CD4-positive, alpha-beta memory T cell (primary cell): ENCODE measurements around the gene PRKD2. TPM values are rescaled to one million over a fixed set of nuclear protein-coding genes. Genes with fewer than 3 reads are reported as not detected.

ENCODE experiments used
- CTCF ChIA-PET: fragments of 350-600 bp; sonication (Branson Sonifier 250); formaldehyde crosslinking; loops from one replicate; lab custom pipeline; 2021; ENCODE audit warnings: inconsistent platforms; ENCODE audit not compliant: partially characterized antibody; lab: Charles Lee
- POLR2A ChIA-PET: fragments of 350-600 bp; sonication (Branson Sonifier 250); formaldehyde crosslinking; loops from one replicate; lab custom pipeline; 2021; ENCODE audit not compliant: partially characterized antibody; lab: Charles Lee
- DNase-seq, 5 donors: peaks; one replicate each; pipeline versions ENCODE4 v3.0.0 to v3.0.0-alpha.2; 2020 to 2022; ENCODE audit warnings: mixed read lengths in 1 of 5
- H3K27ac ChIP-seq: one replicate; pipeline ENCODE4 v1.7.0; 2013; ENCODE audit warnings: low read depth, low read length
- H3K27me3 ChIP-seq: 2 replicates; pipeline ENCODE4 v1.7.0; 2013; ENCODE audit warnings: mild to moderate bottlenecking, low read length, moderate library complexity; ENCODE audit not compliant: insufficient read depth
- H3K36me3 ChIP-seq: 2 replicates; pipeline ENCODE4 v1.7.0; 2013; ENCODE audit warnings: mild to moderate bottlenecking, low read length, moderate library complexity; ENCODE audit not compliant: insufficient read depth
- H3K4me1 ChIP-seq: 2 replicates; pipeline ENCODE4 v1.7.0; 2013; ENCODE audit warnings: mild to moderate bottlenecking, low read length, moderate library complexity; ENCODE audit not compliant: insufficient read depth
- H3K4me3 ChIP-seq, 2 donors: one replicate each; pipeline ENCODE4 v1.7.0; 2013; ENCODE audit warnings: low read length in 2 of 2, mild to moderate bottlenecking in 1 of 2
- H3K9me3 ChIP-seq, 2 donors: one replicate each; pipeline ENCODE4 v1.7.0; 2013; ENCODE audit warnings: low read length in 2 of 2, control low read depth in 1 of 2; ENCODE audit not compliant: control insufficient read depth in 1 of 2
- H3K27ac Mint-ChIP-seq, 7 donors: one replicate each; pipeline ENCODE4 v1.8.0; 2020 to 2021; ENCODE audit warnings: mixed read lengths in 7 of 7, mild to moderate bottlenecking in 6 of 7, inconsistent platforms in 3 of 7, moderate library complexity in 3 of 7
- H3K27me3 Mint-ChIP-seq, 2 donors: one replicate each; pipeline ENCODE4 v1.8.0; 2020 to 2021; ENCODE audit warnings: mixed read lengths in 2 of 2
- H3K36me3 Mint-ChIP-seq, 2 donors: one replicate each; pipeline ENCODE4 v1.8.0; 2020 to 2021; ENCODE audit warnings: mixed read lengths in 2 of 2, inconsistent platforms in 1 of 2, mild to moderate bottlenecking in 1 of 2
- H3K4me1 Mint-ChIP-seq, 4 donors: one replicate each; pipeline ENCODE4 v1.8.0; 2020 to 2021; ENCODE audit warnings: mixed read lengths in 4 of 4, mild to moderate bottlenecking in 1 of 4
- H3K4me3 Mint-ChIP-seq, 8 donors: one replicate each; pipeline ENCODE4 v1.8.0; 2020 to 2021; ENCODE audit warnings: mixed read lengths in 8 of 8, mild to moderate bottlenecking in 7 of 8, moderate library complexity in 6 of 8, inconsistent platforms in 3 of 8
- H3K9me3 Mint-ChIP-seq, 8 donors: one replicate each; pipeline ENCODE4 v1.8.0; 2020 to 2021; ENCODE audit warnings: mixed read lengths in 8 of 8, mild to moderate bottlenecking in 5 of 8, inconsistent platforms in 3 of 8, moderate library complexity in 1 of 8
- intact Hi-C: fragments of 100-400 bp; cut with micrococcal nuclease; formaldehyde crosslinking; loops from one replicate; pipeline ENCODE4 v1.15.1; 2023
- polyA plus RNA-seq, 2 donors: library from polyadenylated mRNA; unstranded; fragments of 300-500 nt; fragmentation: Illumina TruSeq; gene quantifications; one replicate each; pipeline ENCODE4 v1.2.3, GENCODE V29; 2021
- total RNA-seq, 2 experiments: library from RNA; stranded (reverse); gene quantifications; one replicate each; pipeline ENCODE4 v1.2.3, GENCODE V29; 2021

PRKD2 gene
- total and polyA plus RNA-seq, 4 experiments from 2014 or later, result 27.6 to 122 (median 102) TPM

DNA sequence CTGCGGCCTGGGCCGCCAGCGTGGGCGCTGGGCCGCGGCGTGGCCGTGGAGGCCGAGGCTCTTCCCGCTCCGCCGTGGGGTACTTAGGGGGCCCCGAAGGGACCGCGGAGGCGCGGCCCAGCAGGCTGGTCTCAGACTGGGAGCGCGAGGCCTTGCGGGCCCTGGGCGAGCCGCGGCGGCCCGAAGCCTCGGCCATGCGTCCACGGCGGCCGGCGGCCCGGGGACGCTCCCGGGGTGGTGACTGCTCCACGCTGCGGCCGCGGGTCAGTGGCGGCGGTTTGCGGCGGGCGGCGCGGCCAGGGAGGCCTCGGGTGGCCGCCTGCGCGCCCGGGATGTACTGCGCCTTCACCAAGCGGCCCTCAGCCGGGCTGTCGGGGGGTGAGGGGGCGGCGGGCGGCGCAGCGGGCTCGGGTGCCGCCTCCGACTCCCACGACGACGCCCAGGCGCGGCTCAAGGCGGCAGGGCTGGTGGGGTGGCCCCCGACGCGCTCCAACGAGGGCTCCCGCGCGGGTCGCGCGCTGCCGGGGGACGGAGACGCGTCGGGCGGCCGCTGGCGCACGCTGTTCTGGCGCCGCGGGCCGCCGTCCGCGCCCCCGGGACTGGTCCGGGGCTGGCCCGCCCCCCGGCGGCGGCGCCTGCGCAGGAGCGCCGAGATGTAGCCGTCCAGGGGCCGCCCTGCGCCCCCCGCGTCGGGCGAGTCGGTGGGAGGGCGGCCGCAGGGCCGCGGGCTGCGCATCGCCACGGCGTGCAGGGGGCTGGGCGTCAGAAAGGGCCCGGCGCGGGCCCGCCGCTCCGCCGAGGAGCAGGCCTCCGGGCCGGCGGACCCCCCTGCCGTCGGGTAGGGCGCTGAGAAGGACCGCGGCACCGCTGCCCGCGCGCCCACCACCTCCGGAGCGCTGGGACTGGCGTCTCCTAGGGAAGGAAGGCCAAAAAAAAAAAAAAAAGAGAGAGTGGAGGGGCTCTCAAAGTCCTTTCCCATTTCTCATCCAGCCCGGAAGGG, 67.7 kb downstream of the PRKD2 start:
- intact Hi-C loops, result no loop called here
- Mint-ChIP-seq H3K4me1 (peaks cover 6 to 10% (median 6%) of the 10 kb centered on the region in 4 donors), H3K36me3 (peaks cover 0 to 1% of the 10 kb centered on the region in 2 donors), H3K4me3 (peak overlapping the region in 2 of 8 donors; percentile 21 to 76), H3K27ac (no peak overlapping the region), H3K27me3 (peaks cover 33 to 42% of the 10 kb centered on the region in 2 donors), H3K9me3 (peaks cover 0 to 21% (median 11%) of the 10 kb centered on the region in 8 donors)
- no peaks in the 10 kb centered on the region for H3K9me3 ChIP-seq
- no peaks in the 10 kb centered on the region for H3K4me1 ChIP-seq
- ChIA-PET CTCF (interaction anchor here (1.0 kb wide), 1 partner anchor 13 kb away, joined by 3 read pairs; no protein-coding TSS in a partner anchor), POLR2A (no interaction called here)
- peaks cover 23% of the 10 kb centered on the region for H3K27me3 ChIP-seq
- no peak for DNase-seq
- no peak overlapping the region for H3K4me3 ChIP-seq
- no peak overlapping the region for H3K27ac ChIP-seq
- no peaks in the 10 kb centered on the region for H3K36me3 ChIP-seq

DNA sequence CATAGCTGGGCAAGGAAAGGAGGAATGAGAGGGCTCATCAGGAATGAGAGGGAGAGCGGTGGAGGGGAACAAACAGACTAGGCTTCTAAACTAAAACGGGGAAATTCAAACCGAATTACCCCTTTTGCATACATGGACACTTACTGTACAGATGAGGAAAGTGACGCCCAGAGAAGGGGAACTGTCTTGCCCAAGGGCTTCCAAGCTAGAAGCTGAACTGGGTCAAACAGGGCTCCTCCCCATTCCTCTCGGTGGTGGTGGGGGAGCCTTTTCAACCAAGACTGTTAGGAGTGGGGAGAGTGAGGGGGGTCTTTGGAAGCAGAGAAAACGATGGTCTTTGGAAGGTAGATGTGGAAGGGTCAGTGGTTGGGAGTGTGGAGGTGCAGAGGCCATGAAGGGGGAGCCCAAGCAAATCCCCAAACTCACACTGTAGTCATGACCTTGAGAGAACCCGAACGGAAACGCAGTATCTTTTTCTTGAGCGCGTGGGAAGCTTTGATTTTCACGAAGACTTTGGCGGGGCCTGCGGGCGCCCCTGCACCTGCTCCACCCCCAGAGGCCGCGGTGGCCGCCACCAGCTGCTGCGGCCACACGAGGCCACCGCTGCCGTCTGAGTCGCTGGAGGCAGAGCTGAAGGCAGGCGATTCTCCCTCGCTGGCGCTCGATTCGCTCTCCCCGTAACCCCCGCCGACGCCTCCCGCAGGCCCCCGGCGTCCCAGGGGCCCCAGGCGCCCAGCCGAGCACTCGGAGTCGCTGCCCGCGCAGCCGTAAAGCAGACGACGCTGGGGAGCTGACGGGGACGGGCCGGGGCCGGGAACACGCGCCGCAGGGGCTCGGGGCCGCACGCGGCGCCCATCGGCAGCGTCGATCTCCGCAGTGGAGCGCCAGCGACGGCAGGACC, 68.6 kb downstream of the PRKD2 start:
- intact Hi-C loops, result no loop called here
- no peak overlapping the region for H3K27ac ChIP-seq
- no peaks in the 10 kb centered on the region for H3K9me3 ChIP-seq
- DNase-seq, result peak in 1 of 5 donors; percentile 18
- Mint-ChIP-seq H3K4me3 (peak overlapping the region in 7 of 8 donors; percentile 21 to 57 (median 52)), H3K4me1 (peaks cover 6 to 10% (median 6%) of the 10 kb centered on the region in 4 donors), H3K27me3 (peaks cover 29 to 39% of the 10 kb centered on the region in 2 donors), H3K27ac (peak overlapping the region in 3 of 7 donors; percentile 26 to 42 (median 35)), H3K36me3 (peaks cover 0 to 1% of the 10 kb centered on the region in 2 donors), H3K9me3 (peaks cover 0 to 21% (median 11%) of the 10 kb centered on the region in 8 donors)
- CTCF ChIA-PET, result interaction anchor here (0.5 to 1.0 kb wide), 2 partner anchors 13 to 949 kb away, joined by 3 to 4 read pairs; partner anchors contain the start of gene DACT3
- H3K36me3 ChIP-seq, result no peaks in the 10 kb centered on the region
- H3K27me3 ChIP-seq, result peaks cover 23% of the 10 kb centered on the region
- POLR2A ChIA-PET, result no interaction called here
- no peaks in the 10 kb centered on the region for H3K4me1 ChIP-seq
- H3K4me3 ChIP-seq, result no peak overlapping the region

DNA sequence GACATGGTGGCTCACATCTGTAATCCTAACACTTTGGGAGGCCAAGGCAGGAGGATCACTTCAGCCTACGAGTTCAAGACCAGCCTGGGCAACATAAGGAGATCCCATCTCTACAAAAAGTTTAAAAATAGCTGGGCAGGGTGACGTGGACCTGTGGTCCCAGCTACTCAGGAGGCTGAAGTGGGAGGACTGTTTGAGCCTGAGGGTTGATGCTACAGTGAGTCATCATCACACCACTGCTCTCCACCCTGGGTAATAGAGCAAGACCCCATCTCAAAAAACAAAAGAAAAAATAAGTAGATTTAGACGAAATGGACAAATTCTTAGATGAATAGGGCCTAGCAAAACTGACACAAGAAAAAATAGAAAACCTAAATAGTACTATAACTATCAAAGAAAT, 70.5 kb downstream of the PRKD2 start:
- no peak for DNase-seq
- Histone ChIP-seq H3K4me1 (no peaks in the 10 kb centered on the region), H3K27ac (no peak overlapping the region), H3K27me3 (peaks cover 17% of the 10 kb centered on the region), H3K9me3 (no peaks in the 10 kb centered on the region), H3K4me3 (no peak overlapping the region), H3K36me3 (no peaks in the 10 kb centered on the region)
- Mint-ChIP-seq H3K27ac (no peak overlapping the region), H3K27me3 (peaks cover 28 to 33% of the 10 kb centered on the region in 2 donors), H3K4me3 (no peak overlapping the region), H3K4me1 (peaks cover 6 to 10% (median 6%) of the 10 kb centered on the region in 4 donors), H3K36me3 (peaks cover 0 to 1% of the 10 kb centered on the region in 2 donors), H3K9me3 (peaks cover 0 to 21% (median 11%) of the 10 kb centered on the region in 8 donors)
- intact Hi-C loops, result no loop called here
- ChIA-PET POLR2A (no interaction called here), CTCF (no interaction called here)

DNA sequence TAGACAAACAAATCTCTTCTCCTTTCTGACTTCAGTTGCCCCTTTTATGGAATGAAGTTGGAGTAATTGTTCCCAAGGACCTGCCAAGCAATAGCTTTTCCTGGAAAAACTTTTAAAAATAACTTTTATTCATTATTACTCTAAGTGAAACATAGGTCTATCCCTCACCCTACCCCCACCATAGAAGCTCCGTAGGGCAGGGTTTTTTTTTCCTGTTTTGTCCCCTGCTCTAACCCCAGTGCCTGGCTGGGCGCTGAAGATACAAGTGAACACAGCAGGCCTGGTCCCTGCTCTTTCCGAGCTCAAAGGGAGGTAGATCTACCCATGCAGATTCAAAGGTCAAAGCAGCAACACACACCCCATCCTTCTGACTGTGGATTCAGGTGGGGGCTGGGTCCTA, 72.2 kb downstream of the PRKD2 start:
- Mint-ChIP-seq H3K9me3 (peaks cover 0 to 21% (median 9%) of the 10 kb centered on the region in 8 donors), H3K4me3 (no peak overlapping the region), H3K36me3 (peaks cover 0 to 1% of the 10 kb centered on the region in 2 donors), H3K27ac (no peak overlapping the region), H3K4me1 (peaks cover 5 to 12% (median 6%) of the 10 kb centered on the region in 4 donors), H3K27me3 (peaks cover 26 to 27% of the 10 kb centered on the region in 2 donors)
- Histone ChIP-seq H3K27me3 (peaks cover 12% of the 10 kb centered on the region), H3K27ac (no peak overlapping the region), H3K36me3 (no peaks in the 10 kb centered on the region), H3K9me3 (no peaks in the 10 kb centered on the region), H3K4me1 (peaks cover 4% of the 10 kb centered on the region), H3K4me3 (no peak overlapping the region)
- intact Hi-C loops, result no loop called here
- CTCF ChIA-PET, result interaction anchor here (0.8 to 1.0 kb wide), 2 partner anchors 31 to 101 kb away, joined by 4 read pairs; no protein-coding TSS in a partner anchor
- no peak for DNase-seq
- POLR2A ChIA-PET, result no interaction called here

DNA sequence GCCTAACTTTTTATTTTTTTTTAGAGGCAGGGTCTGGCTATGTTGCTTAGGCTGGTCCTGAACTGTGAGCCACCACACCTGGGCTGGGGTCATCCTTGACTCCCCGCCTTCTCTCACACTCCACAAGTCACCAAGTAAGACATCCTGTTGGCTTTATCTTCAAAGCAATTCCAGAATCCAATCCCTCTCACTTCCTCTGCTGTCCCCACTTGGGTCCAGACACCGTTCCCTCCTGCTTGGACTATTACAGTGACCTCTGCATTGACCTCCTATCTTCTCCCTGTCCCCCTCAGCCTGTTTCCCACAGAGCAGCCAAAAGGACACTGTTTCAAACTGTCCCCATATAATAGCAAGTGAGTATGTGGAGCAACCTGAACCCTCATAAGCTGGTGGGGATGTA, 76.3 kb downstream of the PRKD2 start:
- H3K9me3 ChIP-seq, result no peaks in the 10 kb centered on the region
- peaks cover 24% of the 10 kb centered on the region for H3K4me1 ChIP-seq
- CTCF ChIA-PET, result interaction anchor here (0.8 to 1.1 kb wide), 2 partner anchors 24 to 47 kb away, joined by 3 read pairs; no protein-coding TSS in a partner anchor
- H3K27ac ChIP-seq, result no peak overlapping the region
- intact Hi-C loops, result no loop called here
- POLR2A ChIA-PET, result interaction anchor here (1.1 kb wide), 1 partner anchor 73 kb away, joined by 3 read pairs; no protein-coding TSS in a partner anchor
- H3K27me3 Mint-ChIP-seq, result peaks cover 9% of the 10 kb centered on the region in 2 donors
- no peak overlapping the region for H3K4me3 ChIP-seq
- no peaks in the 10 kb centered on the region for H3K36me3 ChIP-seq
- no peaks in the 10 kb centered on the region for H3K27me3 ChIP-seq
- peak overlapping the region in 7 of 8 donors; percentile 31 to 68 (median 59) for H3K4me3 Mint-ChIP-seq
- H3K27ac Mint-ChIP-seq, result peak overlapping the region in 1 of 7 donors; percentile 62
- no peak for DNase-seq
- peaks cover 0 to 2% (median 0%) of the 10 kb centered on the region in 8 donors for H3K9me3 Mint-ChIP-seq
- H3K36me3 Mint-ChIP-seq, result peaks cover 0 to 1% of the 10 kb centered on the region in 2 donors
- peaks cover 0 to 11% (median 2%) of the 10 kb centered on the region in 4 donors for H3K4me1 Mint-ChIP-seq

DNA sequence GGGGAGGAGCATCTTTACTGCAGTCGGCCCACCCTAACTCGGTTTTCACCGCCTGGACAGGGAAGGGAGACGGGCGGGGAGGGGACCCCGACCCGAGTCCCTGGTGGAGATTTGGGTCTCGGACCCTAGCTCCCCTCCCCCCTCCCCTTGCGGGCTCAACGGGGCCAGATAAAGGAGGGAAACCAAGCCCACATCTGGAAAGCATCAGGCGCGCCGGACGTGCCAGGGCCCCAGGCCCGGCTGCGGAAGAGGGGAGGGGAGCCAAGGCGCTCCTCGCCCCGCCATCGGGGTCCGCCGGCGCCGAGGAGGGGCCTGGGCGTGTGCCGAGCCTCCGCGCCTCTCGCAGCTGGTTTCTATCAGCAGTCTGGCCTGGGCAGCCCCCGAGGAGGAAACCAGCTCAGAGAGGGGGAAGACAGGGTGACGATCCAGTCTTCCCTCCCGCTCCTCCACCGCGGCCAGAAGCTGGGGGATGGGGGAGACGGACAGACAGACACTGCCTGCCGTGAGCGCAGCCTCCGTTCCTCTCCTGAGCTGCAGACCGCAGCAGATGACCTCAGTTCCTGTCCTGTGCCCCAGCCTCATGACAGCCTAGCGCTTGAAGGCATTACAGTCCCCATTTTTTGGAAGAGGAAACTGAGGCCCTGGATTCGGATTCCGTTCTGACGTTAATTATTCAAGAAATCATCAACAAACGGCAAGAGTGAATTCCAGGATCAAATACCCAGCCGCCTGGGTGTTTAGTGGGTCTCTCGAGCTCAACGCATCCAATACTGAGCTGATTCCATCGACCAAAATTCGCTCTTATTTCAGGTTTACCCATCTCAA, 77.3 kb downstream of the PRKD2 start:
- H3K36me3 ChIP-seq, result no peaks in the 10 kb centered on the region
- CTCF ChIA-PET, result interaction anchor here (0.6 to 1.1 kb wide), 4 partner anchors 23 to 229 kb away, joined by 3 read pairs; no protein-coding TSS in a partner anchor
- no peaks in the 10 kb centered on the region for H3K36me3 Mint-ChIP-seq
- H3K4me1 ChIP-seq, result peaks cover 27% of the 10 kb centered on the region
- intact Hi-C loops, result no loop called here
- H3K27ac ChIP-seq, result peak overlapping the region; percentile 24
- POLR2A ChIA-PET, result interaction anchor here (0.6 to 1.1 kb wide), 2 partner anchors 23 to 74 kb away, joined by 3 read pairs; no protein-coding TSS in a partner anchor
- peak overlapping the region in 6 of 8 donors; percentile 51 to 57 (median 54) for H3K4me3 Mint-ChIP-seq
- H3K27ac Mint-ChIP-seq, result peak overlapping the region in 1 of 7 donors; percentile 37
- H3K4me1 Mint-ChIP-seq, result peaks cover 5 to 18% (median 6%) of the 10 kb centered on the region in 4 donors
- peak in 1 of 5 donors; percentile 50 for DNase-seq
- peak overlapping the region; percentile 17 to 53 for H3K4me3 ChIP-seq
- H3K9me3 Mint-ChIP-seq, result no peaks in the 10 kb centered on the region
- no peaks in the 10 kb centered on the region for H3K9me3 ChIP-seq
- peaks cover 7 to 8% of the 10 kb centered on the region in 2 donors for H3K27me3 Mint-ChIP-seq
- no peaks in the 10 kb centered on the region for H3K27me3 ChIP-seq
